Measurements from ENCODE around the gene PLEKHG1.

The PLEKHG1 gene

DNA sequence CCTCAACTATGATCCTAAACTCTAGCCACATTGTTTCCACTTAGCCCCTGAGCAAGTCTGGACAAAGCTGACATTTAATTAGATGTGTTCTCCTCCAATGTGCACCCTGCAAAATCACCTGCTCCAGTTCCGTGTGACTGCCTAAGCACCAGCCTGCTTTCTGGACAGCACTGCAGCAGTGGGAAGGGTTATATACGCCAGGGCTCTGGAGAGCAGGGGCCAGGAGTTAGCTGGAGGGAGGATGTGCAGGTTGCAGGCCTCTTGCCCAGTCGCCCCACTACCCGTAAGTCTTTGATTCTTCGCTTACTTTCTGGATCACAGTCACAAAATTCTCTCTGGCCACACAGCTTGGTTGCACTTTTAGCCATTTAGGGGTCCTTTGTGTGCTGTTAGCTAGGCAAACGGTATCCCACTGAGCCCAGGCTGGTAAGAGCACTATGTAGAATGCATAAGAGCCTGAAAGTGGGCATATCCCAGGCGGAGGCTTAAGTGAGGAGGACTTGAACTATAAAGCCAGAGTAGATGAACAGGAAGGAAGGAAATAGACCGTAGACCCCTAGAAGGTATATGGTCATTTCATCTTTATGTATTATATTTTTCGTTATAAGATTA lies 10.7 kb upstream of the PLEKHG1 start:
- DNase-seq (ENCODE audit: low read depth in 2 of 2, low spot score in 1 of 2) = no peak

DNA sequence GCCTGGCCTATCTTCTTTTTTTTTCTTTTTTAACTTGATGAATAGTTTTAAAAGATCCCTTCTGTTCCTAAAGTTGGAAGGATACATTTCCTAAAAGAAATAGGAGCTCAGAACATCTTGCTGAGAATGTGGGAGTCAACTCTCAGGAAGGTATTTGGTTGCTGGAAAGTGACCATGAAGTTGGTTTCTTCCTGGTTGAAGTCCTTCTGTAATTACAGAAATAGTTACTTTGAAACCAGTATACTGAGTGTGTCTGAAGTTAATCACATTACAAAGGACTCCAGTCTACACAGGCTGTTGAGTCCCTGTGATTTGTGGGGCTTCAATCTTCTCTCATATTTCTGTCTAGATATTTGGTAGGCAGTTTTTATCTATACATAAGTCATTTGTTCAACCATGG lies 9.8 kb upstream of the PLEKHG1 start:
- no peak for DNase-seq (ENCODE audit: low read depth in 2 of 2, low spot score in 1 of 2)

GRCh38 chr6:150590446-150590845 lies 9.2 kb upstream of the PLEKHG1 start:
- DNase-seq (ENCODE audit: low read depth in 2 of 2, low spot score in 1 of 2) = no peak

DNA sequence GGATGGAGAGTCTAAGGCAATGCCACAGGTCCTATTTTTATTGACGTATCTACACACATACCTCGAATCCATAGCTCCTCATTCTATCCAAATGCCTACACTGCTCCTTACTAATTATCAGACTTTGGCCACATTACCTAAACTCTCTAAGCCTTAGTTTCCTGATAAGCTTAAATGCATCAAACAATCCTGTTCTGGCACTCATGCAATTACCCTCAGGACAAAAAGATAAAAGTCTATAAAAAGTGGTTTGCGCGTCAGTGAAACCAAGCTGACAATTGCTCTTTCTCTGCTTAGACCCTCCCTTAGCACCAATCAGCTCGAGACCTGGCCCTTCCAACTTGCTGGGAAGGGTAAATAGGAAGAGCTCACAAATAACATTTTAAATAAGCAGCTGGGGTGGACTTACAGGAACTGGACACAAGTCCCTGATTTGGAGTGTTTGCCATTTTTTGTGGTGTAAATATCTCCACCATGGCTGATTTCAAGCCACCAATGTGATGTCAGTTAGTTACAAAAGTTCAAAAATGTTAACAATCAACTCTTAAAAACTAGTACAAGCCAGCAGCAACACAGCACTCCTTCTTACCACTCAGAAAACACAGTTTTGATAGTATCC lies 7.2 kb upstream of the PLEKHG1 start:
- no peak for DNase-seq (ENCODE audit: low read depth in 2 of 2, low spot score in 1 of 2)

DNA sequence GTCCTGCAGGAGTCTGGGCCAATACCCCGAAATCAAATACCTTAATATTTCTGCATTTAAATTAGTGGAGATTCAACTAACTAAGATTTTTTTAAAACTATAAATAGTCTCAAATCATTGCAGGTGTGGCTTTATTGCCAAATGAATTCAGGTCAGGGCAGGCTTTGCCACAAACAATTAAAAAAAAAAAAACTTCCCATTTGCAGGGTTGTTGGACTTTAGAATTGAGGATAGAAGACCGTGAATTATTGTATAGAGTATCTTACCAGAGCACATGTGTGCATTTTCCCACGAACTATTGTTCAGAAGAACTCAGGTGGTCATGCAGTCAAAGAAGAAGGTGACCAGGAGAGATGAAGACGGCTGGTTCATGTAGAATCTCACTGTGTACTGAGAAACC lies 6.6 kb upstream of the PLEKHG1 start:
- no peak for DNase-seq (ENCODE audit: low read depth in 2 of 2, low spot score in 1 of 2)

DNA sequence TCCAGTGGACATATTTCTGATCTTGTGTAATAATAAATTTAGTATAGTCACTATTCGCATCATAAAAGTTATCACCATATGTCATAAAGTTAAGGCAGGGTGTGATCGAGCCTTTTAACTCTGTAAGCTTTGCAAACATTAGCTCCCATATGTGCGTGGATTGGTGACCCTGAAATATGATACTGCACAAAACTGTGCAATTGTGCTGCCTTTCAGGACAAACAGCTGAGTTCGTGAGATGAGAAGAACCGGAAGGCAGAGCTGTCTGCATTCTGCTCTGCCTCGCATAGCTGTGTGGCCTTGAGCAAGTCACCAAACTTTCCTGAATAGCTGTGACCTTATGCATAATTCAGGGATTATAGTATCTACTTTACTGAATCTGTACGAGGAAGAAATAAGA lies 3.2 kb upstream of the PLEKHG1 start:
- no peak for DNase-seq (ENCODE audit: low read depth in 2 of 2, low spot score in 1 of 2)

DNA sequence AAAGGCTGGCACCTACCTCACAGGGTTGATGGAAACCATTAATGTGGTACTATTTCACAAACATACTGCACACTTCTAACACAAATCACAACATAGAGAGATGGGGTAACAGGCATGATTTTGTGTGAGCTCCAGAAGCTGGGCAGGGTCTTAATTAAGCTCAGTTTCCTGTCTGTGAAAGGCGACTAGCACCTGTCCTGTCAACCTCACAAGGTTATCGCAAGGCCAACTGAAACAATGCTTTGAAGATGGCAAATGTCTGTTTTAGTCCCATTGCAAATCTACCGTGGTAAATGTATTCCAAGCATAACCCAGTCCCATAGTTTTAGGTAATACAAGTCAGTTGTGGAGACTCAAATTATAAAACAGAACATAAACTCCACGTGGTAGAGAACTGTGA lies 1.3 kb upstream of the PLEKHG1 start:
- DNase-seq (ENCODE audit: low read depth in 2 of 2, low spot score in 1 of 2) = no peak

- no peak for DNase-seq (ENCODE audit: low read depth in 2 of 2, low spot score in 1 of 2)
Measured at GRCh38 chr6:150598858-150599198, 857 bp upstream of the PLEKHG1 start.

- DNase-seq (ENCODE audit: low read depth in 2 of 2, low spot score in 1 of 2) = no peak
Measured at GRCh38 chr6:150600010-150600300, 270 bp downstream of the PLEKHG1 start.

- DNase-seq (ENCODE audit: low read depth in 2 of 2, low spot score in 1 of 2) = peak in 1 of 2 donors; percentile 15
Measured at GRCh38 chr6:150600301-150601017, 774 bp downstream of the PLEKHG1 start.

GRCh38 chr6:150601439-150601838 lies 1.8 kb downstream of the PLEKHG1 start:
- DNase-seq (ENCODE audit: low read depth in 2 of 2, low spot score in 1 of 2) = no peak

GRCh38 chr6:150603176-150603575 lies 3.5 kb downstream of the PLEKHG1 start:
- no peak for DNase-seq (ENCODE audit: low read depth in 2 of 2, low spot score in 1 of 2)

- no peak for DNase-seq (ENCODE audit: low read depth in 2 of 2, low spot score in 1 of 2)
Measured at GRCh38 chr6:150604467-150604866, 4.8 kb downstream of the PLEKHG1 start.

DNA sequence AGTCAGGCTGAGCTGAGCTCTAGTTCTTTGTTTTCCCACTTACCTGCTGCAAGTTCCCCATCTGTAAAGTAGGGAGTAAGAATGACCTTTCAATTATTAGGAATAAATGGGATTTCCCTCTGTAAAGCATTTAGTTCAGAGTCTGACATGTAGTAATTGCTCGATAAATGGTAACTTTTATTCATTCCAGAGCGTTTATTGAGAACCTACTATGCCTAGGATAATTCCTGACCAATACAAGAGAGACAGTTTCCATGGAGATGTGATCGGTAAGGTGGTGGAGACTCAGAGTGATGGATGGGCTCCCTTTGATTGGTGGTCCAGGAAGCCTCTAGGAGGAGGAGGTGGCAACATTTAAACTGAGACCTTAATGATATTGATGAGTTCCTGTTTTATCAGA lies 5.6 kb downstream of the PLEKHG1 start:
- DNase-seq (ENCODE audit: low read depth in 2 of 2, low spot score in 1 of 2) = no peak

- DNase-seq (ENCODE audit: low read depth in 2 of 2, low spot score in 1 of 2) = no peak
Measured at GRCh38 chr6:150606168-150606591, 6.5 kb downstream of the PLEKHG1 start.

GRCh38 chr6:150606647-150607328 lies 7.1 kb downstream of the PLEKHG1 start:
- DNase-seq (ENCODE audit: low read depth in 2 of 2, low spot score in 1 of 2) = no peak

- DNase-seq (ENCODE audit: low read depth in 2 of 2, low spot score in 1 of 2) = no peak
Measured at GRCh38 chr6:150607329-150607650, 7.6 kb downstream of the PLEKHG1 start.

- DNase-seq (ENCODE audit: low read depth in 2 of 2, low spot score in 1 of 2) = no peak
Measured at GRCh38 chr6:150610584-150610983, 10.9 kb downstream of the PLEKHG1 start.

- no peak for DNase-seq (ENCODE audit: low read depth in 2 of 2, low spot score in 1 of 2)
Measured at GRCh38 chr6:150613269-150613668, 13.6 kb downstream of the PLEKHG1 start.

DNA sequence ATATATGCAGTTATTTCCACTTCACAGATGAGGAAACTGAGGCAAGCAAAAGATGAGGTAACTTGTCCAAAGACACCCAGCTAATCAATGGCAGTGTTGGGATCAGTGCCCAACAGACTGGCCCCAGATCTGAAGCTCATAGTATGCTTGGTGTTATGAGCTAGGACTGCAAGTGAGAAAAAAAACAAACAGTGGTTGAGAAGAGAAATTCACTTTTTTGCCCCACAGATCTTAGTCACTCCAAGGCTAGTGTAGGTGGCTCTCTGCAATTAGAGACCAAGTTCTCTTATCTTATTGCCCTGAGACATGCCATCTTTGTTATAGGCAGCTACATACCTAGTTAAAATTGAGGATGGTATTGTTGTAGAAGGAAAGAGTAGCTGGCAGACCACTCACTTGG lies 16.3 kb downstream of the PLEKHG1 start:
- no peak for DNase-seq (ENCODE audit: low read depth in 2 of 2, low spot score in 1 of 2)

DNA sequence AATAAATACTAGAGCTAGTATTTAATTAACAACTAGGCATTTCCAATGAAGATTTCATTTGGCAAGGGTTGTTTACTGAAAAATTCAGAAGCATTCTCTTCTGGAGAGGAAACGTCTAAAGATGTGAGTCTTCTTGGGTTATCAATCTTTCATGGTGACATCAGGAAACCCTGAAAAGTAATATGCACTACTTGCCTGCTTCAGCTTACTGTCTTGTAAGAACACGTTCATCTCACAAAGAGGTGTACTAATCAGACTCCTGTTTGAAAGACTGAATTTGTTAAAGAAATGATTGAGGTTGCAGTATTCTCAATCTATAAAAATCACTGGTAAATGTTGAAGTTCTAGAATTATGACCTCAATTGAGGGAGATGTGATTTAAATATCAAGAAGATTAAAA lies 16.9 kb downstream of the PLEKHG1 start:
- no peak for DNase-seq (ENCODE audit: low read depth in 2 of 2, low spot score in 1 of 2)

DNA sequence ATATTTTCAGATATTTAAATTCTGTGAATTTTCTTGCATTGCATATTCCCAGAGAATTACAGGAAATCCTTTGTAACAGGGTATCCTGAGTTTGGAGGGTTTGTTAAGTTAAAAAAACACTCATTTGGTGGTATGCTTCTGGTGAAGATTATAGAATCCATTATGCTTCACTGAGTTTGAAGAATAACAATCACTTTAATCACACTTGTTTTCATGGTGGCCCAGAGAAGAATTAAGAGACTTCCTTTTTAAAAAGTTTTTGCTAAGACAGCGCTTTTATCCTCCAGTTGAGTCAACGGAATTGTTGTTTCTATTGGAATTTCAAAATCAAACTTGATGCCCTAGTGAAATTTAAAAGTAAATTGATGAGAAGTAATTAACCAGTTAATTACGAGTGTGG lies 17.4 kb downstream of the PLEKHG1 start:
- DNase-seq (ENCODE audit: low read depth in 2 of 2, low spot score in 1 of 2) = no peak

Data from stimulated activated CD8-positive, alpha-beta memory T cell treated with anti-CD3 and anti-CD28 coated beads, Interleukin-4, amount 100 ng/mL, for 4 hours (primary cell).